HG02884 (cell line): ENCODE measurements around the gene STK36.
"Not testable (repeated sequence)": the region's sequence is repeated elsewhere in the genome, so short reads cannot be mapped to it uniquely, and the experiment has no call there.

ENCODE experiments used
- ATAC-seq: cut with Tn5 transposase; IDR thresholded peaks from one replicate; pipeline ENCODE4 v1.9.1; 2021; ENCODE audit warnings: mild to moderate bottlenecking, moderate library complexity; ENCODE audit not compliant: unreplicated experiment

STK36 gene

GRCh38 chr2:218659258-218659987 lies 12.5 kb upstream of the STK36 start, which contains the start of the genes BCS1L and ZNF142:
BCS1L (plus strand) TSS chr2:218659683; CDS start chr2:218660988, 1,305 bp downstream.
ZNF142 (minus strand) TSS chr2:218659623; CDS start chr2:218656429, 3,194 bp downstream.
- peak; percentile 92 for ATAC-seq

- ATAC-seq, result no peak
These were observed 11.9 kb upstream of the STK36 start for GRCh38 chr2:218659988-218660358.

- no peak for ATAC-seq
These were observed 9.5 kb upstream of the STK36 start for GRCh38 chr2:218662377-218662776.

- ATAC-seq, result no peak
These were observed 9.1 kb upstream of the STK36 start for GRCh38 chr2:218662827-218663226.

GRCh38 chr2:218663901-218664300 lies 8.0 kb upstream of the STK36 start:
- ATAC-seq, result no peak

GRCh38 chr2:218664653-218665052 lies 7.2 kb upstream of the STK36 start:
- no peak for ATAC-seq

DNA sequence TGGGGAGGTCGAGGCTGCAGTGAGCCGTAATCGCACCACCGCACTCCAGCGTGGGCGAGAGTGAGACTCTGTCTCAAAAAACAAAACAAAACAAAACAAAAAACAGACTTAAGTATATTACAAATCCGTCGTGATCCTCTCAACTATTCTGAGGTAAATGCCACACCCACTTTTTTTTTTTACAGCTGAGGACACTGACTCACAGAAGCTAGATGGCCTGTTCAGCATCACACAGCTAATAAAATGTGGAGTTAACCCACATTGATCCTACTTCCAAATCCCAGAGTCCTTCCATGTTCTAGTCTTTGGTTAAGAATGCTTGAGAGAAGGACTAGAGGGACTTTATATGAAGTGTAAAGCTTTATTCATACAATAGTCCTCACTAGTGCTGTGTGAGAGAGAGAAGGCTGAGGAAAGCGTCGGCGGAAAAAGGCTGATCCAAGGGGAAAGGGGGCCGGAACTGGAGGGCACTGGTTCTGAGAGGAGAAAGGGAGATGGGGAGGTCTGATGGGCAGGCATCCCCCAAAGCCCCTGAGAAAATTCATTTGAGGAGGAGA lies 711 bp upstream of the STK36 start:
- no peak for ATAC-seq

- ATAC-seq, result no peak
These were observed 7.2 kb downstream of the STK36 start for GRCh38 chr2:218679119-218679518.

DNA sequence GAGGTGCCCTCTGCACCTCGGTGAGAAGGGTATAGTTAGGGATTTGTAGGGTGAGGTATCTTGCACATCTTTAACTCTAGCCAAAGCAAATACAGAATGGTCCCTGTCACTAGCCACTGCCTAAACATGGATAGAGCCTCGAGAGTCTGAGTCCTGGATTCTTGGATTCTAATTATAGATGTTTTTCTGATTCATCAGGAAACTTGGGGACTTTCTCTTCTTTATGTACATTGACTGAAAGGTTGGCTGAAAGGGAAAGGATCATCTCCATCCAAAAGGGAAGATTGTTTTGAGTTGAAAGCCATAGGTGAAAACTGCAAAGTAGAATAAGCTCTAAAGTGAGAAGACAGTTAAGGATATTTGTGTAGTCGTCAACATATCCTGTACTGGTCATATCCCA lies 8.2 kb downstream of the STK36 start:
- ATAC-seq, result no peak

DNA sequence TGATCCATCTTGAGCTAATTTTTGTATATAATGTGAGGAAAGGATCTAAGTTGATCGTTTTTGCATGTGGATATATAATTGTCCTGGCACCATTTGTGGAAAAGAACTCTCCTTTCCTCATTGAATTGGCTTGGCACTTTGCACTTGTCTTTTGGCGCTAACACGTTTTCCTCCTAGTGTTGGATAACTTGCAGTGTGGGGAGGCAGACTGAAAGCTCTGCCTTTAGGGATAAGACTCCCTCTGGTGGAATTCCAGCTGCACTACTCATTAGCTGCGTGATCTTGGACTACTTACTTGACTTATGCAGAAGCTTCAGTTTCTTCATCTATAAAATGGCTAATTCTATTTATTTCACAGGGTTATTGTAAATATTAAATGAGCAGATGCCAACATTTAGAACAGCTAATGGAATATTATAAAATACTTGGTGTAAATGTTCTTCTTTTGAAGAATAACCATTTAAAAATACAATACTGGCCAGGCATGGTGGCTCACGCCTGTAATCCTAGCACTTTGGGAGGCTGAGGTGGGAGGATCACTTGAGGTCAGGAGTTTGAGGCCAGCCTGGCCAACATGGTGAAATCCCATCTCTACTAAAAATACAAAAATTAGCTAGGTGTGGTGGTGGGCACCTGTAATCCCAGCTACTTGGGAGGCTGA lies 15.6 kb downstream of the STK36 start:
- not testable (repeated sequence) for ATAC-seq

DNA sequence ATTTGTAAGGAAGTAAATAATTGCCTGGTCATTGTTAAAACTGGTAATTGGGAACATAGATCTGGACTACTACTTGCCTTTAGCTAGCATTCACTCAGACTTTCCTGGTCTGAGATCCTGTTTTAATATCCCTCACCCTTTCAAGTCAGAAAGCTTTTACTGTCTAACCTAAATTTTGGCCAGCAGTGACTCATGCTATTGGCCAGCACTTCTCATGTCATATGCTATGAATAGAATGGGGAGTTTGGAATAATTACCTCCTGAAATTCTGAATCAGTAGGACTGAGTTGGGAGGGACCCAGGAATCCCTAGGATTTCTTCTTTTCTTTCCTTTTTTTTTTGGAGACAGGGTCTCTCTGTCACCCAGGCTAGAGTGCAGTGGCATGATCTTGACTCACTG lies 19.3 kb downstream of the STK36 start:
- ATAC-seq, result no peak

DNA sequence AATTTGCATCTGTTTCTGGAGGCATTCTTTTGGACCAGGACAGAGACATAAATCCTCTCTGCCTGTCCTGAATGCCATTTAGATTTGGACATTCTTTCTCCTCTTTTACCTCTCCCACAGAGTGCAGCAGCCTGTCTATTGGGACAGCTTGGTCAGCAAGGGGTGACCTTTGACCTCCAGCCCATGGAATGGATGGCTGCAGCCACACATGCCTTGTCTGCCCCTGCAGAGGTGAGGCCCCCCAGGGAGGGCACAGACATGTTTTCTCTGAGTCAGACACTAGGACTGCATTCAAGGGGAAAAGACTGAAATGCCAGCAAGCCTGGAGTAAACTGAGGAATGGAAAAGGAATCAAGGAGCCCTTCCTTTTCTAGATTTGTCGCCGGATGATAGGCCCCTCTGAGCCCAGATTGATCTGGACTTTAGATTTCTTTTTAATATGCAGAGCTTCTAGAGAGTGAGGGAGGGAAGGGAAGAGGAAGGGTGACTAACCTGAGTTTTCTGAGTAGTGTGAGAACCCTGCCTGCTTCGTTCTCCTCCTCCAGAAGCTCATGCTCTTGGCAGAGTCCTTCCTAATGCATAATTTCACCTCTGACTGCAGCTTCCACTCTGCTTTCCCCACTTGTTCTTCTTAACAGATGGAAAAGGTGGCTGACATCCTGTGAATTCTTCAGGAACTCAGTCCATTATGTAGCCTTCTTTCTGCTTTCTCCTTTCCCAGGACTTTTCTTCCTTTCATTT lies 22.7 kb downstream of the STK36 start:
- no peak for ATAC-seq

DNA sequence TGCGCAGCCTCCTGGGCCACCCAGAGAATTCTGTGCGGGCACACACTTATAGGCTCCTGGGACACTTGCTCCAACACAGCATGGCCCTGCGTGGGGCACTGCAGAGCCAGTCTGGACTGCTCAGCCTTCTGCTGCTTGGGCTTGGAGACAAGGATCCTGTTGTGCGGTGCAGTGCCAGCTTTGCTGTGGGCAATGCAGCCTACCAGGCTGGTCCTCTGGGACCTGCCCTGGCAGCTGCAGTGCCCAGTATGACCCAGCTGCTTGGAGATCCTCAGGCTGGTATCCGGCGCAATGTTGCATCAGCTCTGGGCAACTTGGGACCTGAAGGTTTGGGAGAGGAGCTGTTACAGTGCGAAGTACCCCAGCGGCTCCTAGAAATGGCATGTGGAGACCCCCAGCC lies 27.0 kb downstream of the STK36 start:
- no peak for ATAC-seq

GRCh38 chr2:218701806-218702205 lies 29.9 kb downstream of the STK36 start:
- ATAC-seq, result no peak

DNA sequence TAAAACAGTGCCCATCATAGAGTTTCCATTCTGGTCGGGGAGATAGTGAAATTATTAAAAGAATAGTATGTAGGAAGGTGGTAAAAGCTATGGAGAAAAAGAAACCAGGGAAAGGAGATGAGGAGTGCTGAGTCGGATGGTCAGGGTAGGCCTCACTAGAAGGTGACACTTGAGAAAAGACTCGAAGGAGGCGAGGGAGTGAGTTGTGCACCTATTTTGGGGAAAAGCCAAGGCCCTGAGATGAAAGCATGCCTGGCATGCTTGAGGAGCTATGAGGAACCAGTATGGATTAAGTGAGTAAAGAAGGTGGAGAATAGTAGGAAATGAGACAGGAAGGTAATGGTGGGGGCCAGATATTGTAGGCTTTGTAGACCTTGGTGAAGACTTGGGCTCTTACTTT lies 31.5 kb downstream of the STK36 start:
- no peak for ATAC-seq

DNA sequence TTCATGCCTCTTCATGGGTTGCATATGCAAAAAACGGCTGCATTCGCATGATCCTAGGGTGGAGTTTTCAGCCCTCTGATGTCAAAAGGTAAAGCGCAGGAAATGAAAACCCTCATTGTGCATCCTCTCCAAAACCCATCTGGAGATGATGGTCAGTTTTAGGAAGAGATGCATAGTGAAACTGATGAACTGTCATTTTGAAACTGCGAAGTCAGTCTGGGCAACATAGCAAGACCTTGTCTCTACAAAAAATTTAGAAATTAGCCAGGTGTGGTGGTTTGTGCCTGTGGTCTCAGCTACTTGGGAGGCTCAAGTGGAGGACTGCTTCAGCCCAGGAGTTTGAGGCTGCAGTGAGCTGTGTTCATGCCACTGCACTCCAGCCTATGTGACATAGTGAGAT lies 36.2 kb downstream of the STK36 start:
- ATAC-seq, result no peak

DNA sequence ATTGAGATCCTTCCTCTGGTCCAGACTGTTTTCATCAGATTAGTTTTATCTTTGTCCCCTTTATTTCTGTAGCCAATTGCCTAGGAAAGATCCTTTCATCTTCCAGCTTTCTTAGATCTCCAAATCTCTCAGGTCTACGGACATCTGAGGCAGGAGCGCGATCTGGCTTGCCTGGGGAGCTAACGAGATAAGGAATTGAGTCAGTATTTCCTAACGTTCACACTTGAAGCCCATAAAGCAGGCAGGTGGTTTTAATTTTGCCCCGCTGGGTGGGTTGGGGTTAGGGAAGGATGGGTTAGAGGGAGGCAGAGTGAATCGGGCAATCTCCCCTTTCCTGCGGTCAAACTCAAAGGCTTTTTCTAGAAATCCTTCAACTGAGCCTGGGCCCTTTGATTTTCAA lies 38.0 kb downstream of the STK36 start:
- ATAC-seq, result no peak

DNA sequence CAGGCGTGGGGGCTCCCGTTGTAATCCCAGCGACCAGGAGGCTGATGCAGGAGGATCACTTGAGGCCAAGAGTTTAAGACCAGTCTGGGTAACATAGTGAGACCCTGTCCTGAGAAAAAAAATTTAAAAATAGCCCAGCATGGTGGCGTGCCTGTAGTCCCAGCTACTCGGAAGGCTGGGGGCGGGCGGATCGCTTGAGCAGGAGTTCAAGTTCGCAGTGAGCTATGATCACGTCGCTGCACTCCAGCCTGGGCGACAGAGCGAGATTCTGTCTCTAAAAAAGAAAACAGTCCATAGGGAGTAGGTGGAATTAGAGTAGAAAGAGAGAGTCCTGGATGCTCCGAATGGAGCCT lies 38.4 kb downstream of the STK36 start:
- ATAC-seq, result no peak

DNA sequence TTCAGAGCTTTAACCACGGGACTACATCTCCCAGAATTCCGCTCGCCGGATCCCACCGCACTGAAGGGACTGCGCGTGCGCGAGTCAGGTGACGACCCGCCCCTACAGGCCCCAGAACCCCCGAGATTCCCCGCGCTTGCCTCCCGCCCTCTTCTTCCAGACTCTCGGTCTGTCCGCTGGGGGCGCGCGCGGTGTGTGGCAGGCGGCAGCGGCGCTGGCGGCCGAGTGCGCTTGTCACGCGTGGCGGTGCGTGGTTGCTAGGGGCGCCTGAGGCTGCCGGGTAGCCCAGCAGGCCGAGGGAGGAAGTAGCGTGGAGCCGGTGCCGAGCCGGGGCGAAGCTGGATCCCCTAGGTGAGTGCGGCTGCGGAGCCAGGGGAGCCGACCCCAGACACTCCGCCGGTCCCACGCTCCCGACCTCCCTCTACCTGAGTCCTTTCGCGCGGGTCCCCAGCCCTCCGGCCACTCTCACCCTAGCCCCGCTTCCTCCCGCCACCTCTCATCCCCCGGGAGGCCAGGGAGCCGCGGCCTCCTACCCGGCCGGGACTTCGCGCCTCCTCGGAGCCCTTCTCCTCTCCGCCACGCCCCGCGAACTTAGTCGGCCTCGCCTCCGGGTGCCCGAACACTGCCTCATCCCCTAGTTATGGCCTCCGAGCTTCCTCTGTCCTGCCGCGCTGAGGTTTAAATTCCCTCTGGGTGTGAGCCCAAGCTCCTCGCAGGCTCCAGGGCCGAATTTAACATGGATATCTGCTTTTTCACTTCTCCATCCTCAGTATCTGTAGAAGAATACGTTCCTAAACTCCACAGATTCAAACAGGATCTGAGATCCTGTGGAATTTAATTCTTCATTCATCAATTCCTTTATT lies 39.0 kb downstream of the STK36 start, which contains the start of gene TTLL4:
Gene TTLL4, plus strand, starts transcription at position 149 of the 863 bp plus-strand sequence. CDS start 26,842 bp downstream, outside the sequence.
- ATAC-seq, result peak; percentile 86

DNA sequence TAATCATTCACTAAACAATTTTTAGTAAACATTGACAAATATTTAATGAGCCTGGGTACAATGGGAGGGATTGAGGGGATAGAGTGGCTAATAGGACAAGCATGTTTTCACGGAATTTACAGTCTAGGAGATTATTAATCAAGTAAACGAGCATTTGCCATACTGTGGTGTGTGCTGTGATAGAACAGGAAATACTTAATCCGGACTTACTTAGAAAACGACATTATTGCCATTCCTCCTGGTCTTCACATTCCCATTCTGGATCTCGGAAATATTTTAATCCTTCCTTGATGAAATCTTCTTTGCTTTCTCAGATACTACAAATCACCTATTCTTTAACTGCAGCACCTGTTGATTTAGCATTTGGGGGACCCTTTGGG lies 39.7 kb downstream of the STK36 start:
- no peak for ATAC-seq

- ATAC-seq, result no peak
These were observed 42.0 kb downstream of the STK36 start for GRCh38 chr2:218713922-218714321.
